Endothelial cell of umbilical vein (primary cell): ENCODE results near the gene LAD1.

ENCODE experiments used
- EZH2 ChIP-seq: IDR thresholded peaks from 2 replicates; pipeline ENCODE4 v1.6.1; 2012; ENCODE audit warnings: borderline replicate concordance, low read depth, mild to moderate bottlenecking, moderate library complexity, low read length, inconsistent platforms; ENCODE audit not compliant: severe bottlenecking
- FOS ChIP-seq: IDR thresholded peaks from 2 replicates; pipeline ENCODE4 v1.6.1; 2011; ENCODE audit warnings: mild to moderate bottlenecking, low read length, moderate library complexity, borderline replicate concordance; ENCODE audit not compliant: insufficient read depth
- MAX ChIP-seq: IDR thresholded peaks from 2 replicates; pipeline ENCODE4 v1.6.1; 2011; ENCODE audit not compliant: insufficient read depth, insufficient read length
- POLR2A ChIP-seq: IDR thresholded peaks from 2 replicates; pipeline ENCODE4 v1.6.1; 2012; ENCODE audit warnings: low read depth, mild to moderate bottlenecking, control low read depth, low read length
- POLR2AphosphoS5 ChIP-seq: IDR thresholded peaks from 2 replicates; pipeline ENCODE4 v1.6.1; 2012; ENCODE audit warnings: low read depth, mild to moderate bottlenecking, control low read depth, low read length, moderate library complexity; ENCODE audit not compliant: insufficient read depth
- TF ChIP-seq, protein P1 (sequence below), 2 donors: IDR thresholded peaks; 1 replicate in 1 of 2; 2 replicates in 1 of 2; pipeline ENCODE4 v1.5.1; 2011; ENCODE audit warnings: low read length in 2 of 2, mild to moderate bottlenecking in 2 of 2, moderate library complexity in 2 of 2, control low read depth in 1 of 2, inconsistent platforms in 1 of 2, low read depth in 1 of 2; ENCODE audit not compliant: insufficient read depth in 1 of 2; ENCODE audit errors: extremely low read depth in 1 of 2

- no peak for TF ChIP-seq POLR2AphosphoS5
- TF ChIP-seq, protein P1, sequence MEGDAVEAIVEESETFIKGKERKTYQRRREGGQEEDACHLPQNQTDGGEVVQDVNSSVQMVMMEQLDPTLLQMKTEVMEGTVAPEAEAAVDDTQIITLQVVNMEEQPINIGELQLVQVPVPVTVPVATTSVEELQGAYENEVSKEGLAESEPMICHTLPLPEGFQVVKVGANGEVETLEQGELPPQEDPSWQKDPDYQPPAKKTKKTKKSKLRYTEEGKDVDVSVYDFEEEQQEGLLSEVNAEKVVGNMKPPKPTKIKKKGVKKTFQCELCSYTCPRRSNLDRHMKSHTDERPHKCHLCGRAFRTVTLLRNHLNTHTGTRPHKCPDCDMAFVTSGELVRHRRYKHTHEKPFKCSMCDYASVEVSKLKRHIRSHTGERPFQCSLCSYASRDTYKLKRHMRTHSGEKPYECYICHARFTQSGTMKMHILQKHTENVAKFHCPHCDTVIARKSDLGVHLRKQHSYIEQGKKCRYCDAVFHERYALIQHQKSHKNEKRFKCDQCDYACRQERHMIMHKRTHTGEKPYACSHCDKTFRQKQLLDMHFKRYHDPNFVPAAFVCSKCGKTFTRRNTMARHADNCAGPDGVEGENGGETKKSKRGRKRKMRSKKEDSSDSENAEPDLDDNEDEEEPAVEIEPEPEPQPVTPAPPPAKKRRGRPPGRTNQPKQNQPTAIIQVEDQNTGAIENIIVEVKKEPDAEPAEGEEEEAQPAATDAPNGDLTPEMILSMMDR (IDR thresholded peaks at IDR 0.05; ENCODE audit: extremely low read depth in 1 of 2, insufficient read depth in 1 of 2, low read depth in 1 of 2, low read length in 2 of 2): no peak
- no peak for TF ChIP-seq EZH2
- TF ChIP-seq POLR2A: no peak
- TF ChIP-seq MAX: no peak
- no peak for TF ChIP-seq FOS
Measured at GRCh38 chr1:201369209-201369608, 29.9 kb downstream of the LAD1 start.
